ENCODE measurements around the gene MYLK3. TPM values are rescaled to one million over a fixed set of nuclear protein-coding genes. Genes with fewer than 3 reads are reported as not detected.
"Not testable (repeated sequence)": the region's sequence is repeated elsewhere in the genome, so short reads cannot be mapped to it uniquely, and the experiment has no call there.

MYLK3 gene
- total and polyA plus RNA-seq, 5 donors = 143 to 543 (median 319) TPM

DNA sequence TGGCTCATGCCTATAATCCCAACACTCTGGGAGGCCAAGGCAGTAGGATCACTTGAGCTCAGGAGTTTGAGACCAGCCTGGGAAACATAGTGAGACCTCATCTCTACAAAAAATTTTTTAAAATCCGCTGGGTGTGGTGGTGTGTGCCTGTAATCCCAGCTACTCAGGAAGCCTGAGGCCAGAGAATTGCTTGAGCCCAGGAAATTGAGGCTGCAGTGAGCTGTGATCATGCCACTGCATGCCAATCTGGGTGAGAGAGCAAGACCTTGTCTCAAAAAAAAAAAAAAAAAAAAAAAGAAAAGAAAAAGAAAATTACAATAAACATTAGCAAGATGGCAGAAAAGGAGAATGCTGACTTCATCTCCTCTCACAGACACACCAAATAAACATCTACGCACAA lies 36.4 kb upstream of the MYLK3 start:
- H3K4me1 ChIP-seq (ENCODE audit: control insufficient read depth, insufficient read depth, low read length); H3K27ac ChIP-seq (ENCODE audit: low read length); H3K4me3 ChIP-seq (ENCODE audit: low read length); intact Hi-C loops (cut with DNase I); ATAC-seq; DNase-seq; H3K9me3 ChIP-seq (ENCODE audit: control insufficient read depth, low read length); H3K27me3 ChIP-seq (ENCODE audit: control insufficient read depth, insufficient read depth): not testable (repeated sequence)
- 83% methylated on average over 2 of the region's 2 CpGs for WGBS

DNA sequence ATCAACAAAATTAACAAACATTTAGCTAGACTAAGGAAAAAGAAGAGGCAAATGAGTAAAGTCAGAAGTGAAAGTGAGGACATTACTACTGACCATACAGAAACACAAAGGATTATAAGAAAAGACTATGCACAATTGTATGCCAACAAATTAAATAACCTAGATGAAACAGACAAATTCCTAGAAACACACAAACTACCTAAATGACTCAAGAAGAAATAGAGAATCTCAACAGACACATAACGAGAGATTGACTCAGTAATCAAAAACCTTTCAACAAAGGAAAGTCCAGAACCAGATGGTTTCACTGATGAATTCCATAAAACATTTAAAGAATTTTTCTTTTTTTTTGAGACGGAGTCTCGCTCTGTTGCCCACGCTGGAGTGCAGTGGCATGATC lies 35.7 kb upstream of the MYLK3 start:
- Histone ChIP-seq H3K4me1 (ENCODE audit: control insufficient read depth, insufficient read depth, low read length) (no peaks in the 10 kb centered on the region), H3K27ac (ENCODE audit: low read length) (no peak overlapping the region), H3K9me3 (ENCODE audit: control insufficient read depth, low read length) (no peaks in the 10 kb centered on the region), H3K4me3 (ENCODE audit: low read length) (no peak overlapping the region), H3K27me3 (ENCODE audit: control insufficient read depth, insufficient read depth) (no peaks in the 10 kb centered on the region)
- intact Hi-C loops (cut with DNase I) = no loop called here
- no peak for ATAC-seq
- no peak for DNase-seq
- 84% methylated on average over 4 of the region's 4 CpGs for WGBS

DNA sequence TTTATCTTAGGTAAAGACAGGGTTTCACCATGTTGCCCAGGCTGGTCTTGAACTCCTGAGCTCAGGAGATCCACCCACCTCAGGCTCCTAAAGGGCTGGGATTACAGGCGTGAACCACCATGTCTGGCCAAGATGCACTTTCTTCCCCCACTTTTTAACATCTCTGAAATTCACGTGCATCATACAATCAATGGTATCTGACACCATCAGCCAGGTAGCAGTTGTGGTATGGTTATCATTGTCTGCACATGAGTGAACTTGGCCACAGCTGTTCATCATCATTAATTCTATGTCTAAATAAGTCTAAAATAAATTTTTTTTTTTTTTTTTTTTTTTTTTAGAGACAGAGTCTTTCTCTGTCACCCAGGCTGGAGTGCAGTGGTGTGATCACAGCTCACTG lies 34.2 kb upstream of the MYLK3 start:
- Histone ChIP-seq H3K4me3 (ENCODE audit: low read length) (no peak overlapping the region), H3K27ac (ENCODE audit: low read length) (no peak overlapping the region), H3K27me3 (ENCODE audit: control insufficient read depth, insufficient read depth) (no peaks in the 10 kb centered on the region), H3K4me1 (ENCODE audit: control insufficient read depth, insufficient read depth, low read length) (no peaks in the 10 kb centered on the region), H3K9me3 (ENCODE audit: control insufficient read depth, low read length) (no peaks in the 10 kb centered on the region)
- no peak for DNase-seq
- 89% methylated on average over 2 of the region's 2 CpGs for whole genome bisulfite sequencing
- intact Hi-C loops (cut with DNase I) = no loop called here
- no peak for ATAC-seq

DNA sequence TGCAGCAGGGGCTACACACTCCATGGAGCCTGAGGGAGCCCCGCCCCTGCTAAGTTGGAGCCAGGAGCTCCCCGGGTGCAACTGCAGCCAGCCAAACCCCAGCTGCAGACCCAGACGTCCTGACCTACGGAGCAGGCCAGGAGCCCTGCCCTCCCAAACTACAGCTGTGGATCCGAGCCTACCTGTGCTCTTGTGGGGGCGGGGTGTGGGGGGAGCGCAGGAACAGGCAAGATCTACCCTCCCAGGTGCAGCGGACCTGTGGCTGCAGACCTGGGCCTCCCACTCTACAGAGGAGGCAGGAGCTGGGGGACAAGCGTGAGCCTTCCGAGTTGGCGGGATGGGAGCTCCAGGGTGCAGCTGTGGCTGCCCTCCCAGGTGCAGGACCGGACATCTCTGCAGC lies 29.7 kb upstream of the MYLK3 start:
- no peak overlapping the region for H3K4me3 ChIP-seq (ENCODE audit: low read length)
- no peaks in the 10 kb centered on the region for H3K9me3 ChIP-seq (ENCODE audit: control insufficient read depth, low read length)
- ATAC-seq (peak in 1 of 2 donors; percentile 14), DNase-seq (no peak)
- H3K27ac ChIP-seq (ENCODE audit: low read length) = no peak overlapping the region
- H3K4me1 ChIP-seq (ENCODE audit: control insufficient read depth, insufficient read depth, low read length) = no peaks in the 10 kb centered on the region
- intact Hi-C loops (cut with DNase I) = no loop called here
- WGBS = 86% methylated on average over 12 of the region's 12 CpGs
- H3K27me3 ChIP-seq (ENCODE audit: control insufficient read depth, insufficient read depth) = no peaks in the 10 kb centered on the region

DNA sequence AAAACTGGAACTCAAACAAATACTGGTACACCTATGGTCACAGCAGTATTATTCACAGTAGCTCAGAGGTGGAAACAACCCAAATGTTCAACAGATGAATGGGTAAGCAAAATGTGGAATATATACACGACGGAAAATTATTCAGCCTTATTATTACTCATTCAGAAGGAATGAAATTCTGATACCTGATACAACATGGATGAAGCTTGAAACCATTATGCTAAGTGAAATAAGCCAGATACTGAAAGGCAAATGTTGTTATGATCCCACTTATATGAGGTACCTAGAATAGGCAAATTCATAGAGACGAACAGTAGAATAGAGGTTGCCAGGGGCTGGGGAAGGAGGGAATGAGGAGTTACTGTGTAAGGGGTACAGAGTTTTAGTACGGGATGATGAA lies 27.1 kb upstream of the MYLK3 start:
- 89% methylated on average over 4 of the region's 4 CpGs for WGBS
- H3K4me1 ChIP-seq (ENCODE audit: control insufficient read depth, insufficient read depth, low read length) = no peaks in the 10 kb centered on the region
- no peaks in the 10 kb centered on the region for H3K9me3 ChIP-seq (ENCODE audit: control insufficient read depth, low read length)
- DNase-seq = no peak
- H3K27ac ChIP-seq (ENCODE audit: low read length) = no peak overlapping the region
- no peak for ATAC-seq
- intact Hi-C loops (cut with DNase I) = no loop called here
- no peak overlapping the region for H3K4me3 ChIP-seq (ENCODE audit: low read length)
- no peaks in the 10 kb centered on the region for H3K27me3 ChIP-seq (ENCODE audit: control insufficient read depth, insufficient read depth)

DNA sequence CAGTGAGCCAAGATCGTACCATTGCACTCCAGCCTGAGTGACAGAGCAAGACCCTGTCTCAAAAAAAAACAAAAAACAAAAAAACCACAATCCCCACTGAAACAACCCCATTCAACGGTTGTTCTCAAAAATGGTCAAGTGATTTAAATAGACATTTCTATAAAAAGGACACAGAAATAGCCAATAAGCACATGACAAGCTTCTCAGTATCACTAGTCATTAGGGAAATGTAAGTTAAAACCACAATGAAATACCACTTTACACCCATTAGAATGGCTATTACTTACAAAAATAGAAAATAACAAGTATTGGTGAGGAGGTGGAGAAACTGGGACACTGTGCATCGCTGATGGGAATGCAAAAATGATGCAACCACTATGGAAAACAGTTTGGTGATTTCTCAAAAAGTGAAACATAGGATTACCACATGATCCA lies 26.6 kb upstream of the MYLK3 start:
- no peaks in the 10 kb centered on the region for H3K27me3 ChIP-seq (ENCODE audit: control insufficient read depth, insufficient read depth)
- H3K4me3 ChIP-seq (ENCODE audit: low read length) = no peak overlapping the region
- ATAC-seq (no peak), DNase-seq (no peak)
- 84% methylated on average over 3 of the region's 3 CpGs for WGBS
- H3K27ac ChIP-seq (ENCODE audit: low read length) = no peak overlapping the region
- intact Hi-C loops (cut with DNase I) = no loop called here
- no peaks in the 10 kb centered on the region for H3K4me1 ChIP-seq (ENCODE audit: control insufficient read depth, insufficient read depth, low read length)
- no peaks in the 10 kb centered on the region for H3K9me3 ChIP-seq (ENCODE audit: control insufficient read depth, low read length)

DNA sequence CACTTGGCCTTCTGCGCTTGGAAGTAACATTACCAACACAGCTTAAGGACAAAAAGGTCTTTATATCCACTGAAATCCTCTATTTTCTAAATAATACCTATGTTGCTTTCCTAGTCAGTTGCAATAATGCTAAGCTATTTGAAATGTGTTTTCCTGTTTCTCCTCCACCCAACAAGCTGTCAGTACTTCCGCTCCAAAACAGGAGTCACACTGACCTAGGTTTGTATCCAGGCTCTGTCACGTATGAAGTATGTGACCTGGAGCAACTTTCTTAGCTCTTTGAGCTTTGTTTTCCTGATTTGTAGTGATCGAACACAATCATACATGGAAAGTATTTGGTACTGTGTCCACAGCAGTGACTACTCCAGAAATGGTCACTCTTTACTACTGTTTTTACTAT lies 24.3 kb upstream of the MYLK3 start:
- Histone ChIP-seq H3K4me1 (ENCODE audit: control insufficient read depth, insufficient read depth, low read length) (no peaks in the 10 kb centered on the region), H3K27me3 (ENCODE audit: control insufficient read depth, insufficient read depth) (no peaks in the 10 kb centered on the region), H3K4me3 (ENCODE audit: low read length) (no peak overlapping the region), H3K9me3 (ENCODE audit: control insufficient read depth, low read length) (no peaks in the 10 kb centered on the region), H3K27ac (ENCODE audit: low read length) (no peak overlapping the region)
- intact Hi-C loops (cut with DNase I) = no loop called here
- 67% methylated on average over 4 of the region's 4 CpGs for WGBS
- ATAC-seq (no peak), DNase-seq (no peak)

DNA sequence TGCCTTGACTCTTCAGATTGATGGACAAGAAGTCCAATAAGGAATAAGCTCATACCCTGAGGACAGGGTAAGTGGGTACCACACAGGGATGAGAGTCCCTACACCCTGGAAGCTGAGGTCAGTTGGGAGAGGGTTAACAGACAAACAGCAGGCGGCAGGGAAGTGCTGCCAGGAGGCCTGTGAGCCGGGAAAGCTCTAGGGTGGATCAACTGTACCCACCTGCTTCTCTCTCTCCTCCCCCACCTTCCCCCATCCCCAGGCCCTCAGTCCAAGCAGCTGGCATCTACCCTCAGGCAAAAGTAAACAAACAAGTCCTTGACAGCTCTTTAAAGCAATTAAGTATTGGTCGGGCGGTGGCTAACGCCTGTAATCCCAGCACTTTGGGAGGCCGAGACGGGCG lies 20.7 kb upstream of the MYLK3 start:
- WGBS = 79% methylated on average over 8 of the region's 8 CpGs
- no peak overlapping the region for H3K27ac ChIP-seq (ENCODE audit: low read length)
- ATAC-seq (no peak), DNase-seq (no peak)
- no peak overlapping the region for H3K4me3 ChIP-seq (ENCODE audit: low read length)
- no peaks in the 10 kb centered on the region for H3K9me3 ChIP-seq (ENCODE audit: control insufficient read depth, low read length)
- H3K4me1 ChIP-seq (ENCODE audit: control insufficient read depth, insufficient read depth, low read length) = no peaks in the 10 kb centered on the region
- no peaks in the 10 kb centered on the region for H3K27me3 ChIP-seq (ENCODE audit: control insufficient read depth, insufficient read depth)
- intact Hi-C loops (cut with DNase I) = no loop called here

DNA sequence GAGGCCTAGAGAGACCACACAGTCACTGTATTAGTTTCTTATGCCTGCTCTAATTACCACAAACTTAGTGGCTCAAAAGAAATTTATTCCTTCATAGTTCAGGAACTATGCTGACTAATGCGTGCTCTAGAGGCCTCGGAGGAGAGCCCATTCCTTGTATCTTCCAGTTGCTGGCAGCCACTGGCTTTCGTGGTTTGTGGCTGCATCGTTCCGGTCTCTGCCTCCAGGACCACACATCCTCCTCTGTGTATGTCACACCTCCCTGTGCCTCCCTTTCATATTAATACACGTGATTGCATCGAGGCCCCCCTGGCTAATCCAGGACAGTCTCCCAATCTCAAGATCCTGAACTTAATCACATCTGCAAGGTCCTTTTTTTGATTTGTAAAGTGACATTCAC lies 16.9 kb upstream of the MYLK3 start:
- H3K27ac ChIP-seq (ENCODE audit: low read length) = no peak overlapping the region
- H3K4me3 ChIP-seq (ENCODE audit: low read length) = no peak overlapping the region
- 74% methylated on average over 7 of the region's 7 CpGs for WGBS
- H3K9me3 ChIP-seq (ENCODE audit: control insufficient read depth, low read length) = no peaks in the 10 kb centered on the region
- intact Hi-C loops (cut with DNase I) = no loop called here
- no peaks in the 10 kb centered on the region for H3K4me1 ChIP-seq (ENCODE audit: control insufficient read depth, insufficient read depth, low read length)
- no peaks in the 10 kb centered on the region for H3K27me3 ChIP-seq (ENCODE audit: control insufficient read depth, insufficient read depth)
- ATAC-seq = no peak
- no peak for DNase-seq

DNA sequence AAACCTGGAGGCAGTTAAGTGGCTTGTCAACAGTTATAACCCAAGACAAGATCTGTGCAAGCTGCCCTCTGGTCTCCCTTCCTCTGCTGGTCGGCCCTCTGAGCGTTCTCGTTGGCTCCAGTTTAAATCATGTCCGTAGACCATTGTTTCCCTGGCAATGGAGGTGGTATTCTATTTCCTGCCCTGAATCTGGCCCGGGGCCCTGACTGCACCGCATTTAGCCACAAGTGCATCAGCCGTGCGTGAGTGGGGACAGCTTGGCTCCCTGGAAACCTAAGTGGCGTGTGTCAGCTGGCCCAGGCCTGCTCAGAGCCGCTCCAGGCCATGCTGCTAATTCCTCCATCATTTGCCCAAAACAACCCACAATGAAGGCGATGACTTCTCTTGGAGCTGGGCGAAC lies 15.0 kb upstream of the MYLK3 start:
- DNase-seq (peak; percentile 67 to 87 (median 86)), ATAC-seq (peak; percentile 88)
- intact Hi-C loops (cut with DNase I) = no loop called here
- Histone ChIP-seq H3K4me3 (ENCODE audit: low read length) (peak overlapping the region; percentile 70), H3K4me1 (ENCODE audit: control insufficient read depth, insufficient read depth, low read length) (no peaks in the 10 kb centered on the region), H3K27ac (ENCODE audit: low read length) (peak overlapping the region; percentile 89), H3K9me3 (ENCODE audit: control insufficient read depth, low read length) (no peaks in the 10 kb centered on the region), H3K27me3 (ENCODE audit: control insufficient read depth, insufficient read depth) (no peaks in the 10 kb centered on the region)
- WGBS = 24% methylated on average over 12 of the region's 12 CpGs

DNA sequence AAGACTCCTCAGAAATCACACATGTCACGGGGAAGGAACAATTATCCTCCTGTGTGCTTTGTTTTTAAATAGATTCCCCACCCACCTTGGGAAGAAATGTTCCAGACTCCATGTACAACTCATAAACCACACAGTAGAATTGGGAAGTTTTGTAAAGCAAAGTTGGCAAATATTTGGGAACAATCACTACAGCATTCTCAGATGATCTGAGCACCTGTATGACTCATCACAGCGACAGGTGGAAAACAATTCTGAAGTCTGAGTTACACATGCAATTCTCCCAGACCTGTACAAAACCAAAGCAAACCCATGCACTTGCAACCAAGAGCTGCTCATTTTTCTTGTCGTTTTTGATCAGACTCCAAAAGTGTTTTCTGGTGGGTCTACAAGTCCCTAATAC lies 14.4 kb upstream of the MYLK3 start:
- DNase-seq (no peak), ATAC-seq (no peak)
- Histone ChIP-seq H3K27ac (ENCODE audit: low read length) (peak overlapping the region; percentile 89), H3K4me1 (ENCODE audit: control insufficient read depth, insufficient read depth, low read length) (no peaks in the 10 kb centered on the region), H3K4me3 (ENCODE audit: low read length) (peak overlapping the region; percentile 70), H3K27me3 (ENCODE audit: control insufficient read depth, insufficient read depth) (no peaks in the 10 kb centered on the region), H3K9me3 (ENCODE audit: control insufficient read depth, low read length) (no peaks in the 10 kb centered on the region)
- intact Hi-C loops (cut with DNase I) = no loop called here
- WGBS = 57% methylated on average over 3 of the region's 3 CpGs

DNA sequence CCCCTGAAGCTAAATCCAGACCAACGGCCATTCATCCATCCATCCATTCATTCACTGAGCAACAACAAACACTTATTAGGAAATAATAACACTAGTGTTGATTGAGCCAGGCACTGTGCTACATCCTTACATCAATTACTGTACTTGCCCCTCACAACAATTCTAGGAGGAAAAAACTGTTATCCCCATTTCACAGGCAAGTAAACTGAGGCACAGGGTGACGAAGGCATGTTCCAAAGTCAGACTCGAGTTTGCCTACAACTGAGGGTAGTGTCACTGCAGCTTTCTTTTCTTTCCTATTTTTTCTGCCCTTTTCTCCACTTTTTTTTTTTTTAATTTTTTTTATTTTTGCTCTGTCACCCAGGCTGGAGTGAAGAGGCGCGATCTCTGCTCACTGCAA lies 11.2 kb upstream of the MYLK3 start:
- intact Hi-C loops (cut with DNase I) = no loop called here
- WGBS = 84% methylated on average over 5 of the region's 5 CpGs
- no peak for DNase-seq
- H3K9me3 ChIP-seq (ENCODE audit: control insufficient read depth, low read length) = no peaks in the 10 kb centered on the region
- no peak for ATAC-seq
- H3K4me3 ChIP-seq (ENCODE audit: low read length) = peak overlapping the region; percentile 33
- no peaks in the 10 kb centered on the region for H3K27me3 ChIP-seq (ENCODE audit: control insufficient read depth, insufficient read depth)
- H3K27ac ChIP-seq (ENCODE audit: low read length) = peak overlapping the region; percentile 89
- no peaks in the 10 kb centered on the region for H3K4me1 ChIP-seq (ENCODE audit: control insufficient read depth, insufficient read depth, low read length)

Measured in right cardiac atrium (tissue), 5 donors.